HepG2 (cell line): Measurements from ENCODE around the gene KRT10. TPM values are rescaled to one million over a fixed set of nuclear protein-coding genes. Genes with fewer than 3 reads are reported as not detected.

Experiments used
- ATAC-seq: fragments of 200-7000 bp; cut with Tn5 transposase; 3 replicates; pipeline ENCODE4 v1.9.1; 2020; ENCODE audit warnings: mild to moderate bottlenecking, moderate library complexity
- Bru-seq: library from RNA; stranded (reverse); fragments of 400-500 nt; gene quantifications from one replicate; lab custom pipeline; 2021; lab: Mats Ljungman, UMichigan
- BruChase-seq, 2 experiments: library from RNA; stranded (reverse); fragments of 400-500 nt; gene quantifications; one replicate each; lab custom pipeline; 2021; lab: Mats Ljungman, UMichigan
- BruUV-seq: library from RNA; stranded (reverse); fragments of 400-500 nt; replicated peaks from 2 replicates; lab custom pipeline; 2021; lab: Mats Ljungman, UMichigan
- CTCF ChIA-PET: fragments of 300-600 bp; formaldehyde crosslinking; extraction: SDS; loops from one replicate; lab custom pipeline; 2021; ENCODE audit warnings: low total read pairs, inconsistent platforms, low intra/inter-chr PET ratio; lab: Yijun Ruan, JAX
- POLR2A ChIA-PET: fragments of 350-600 bp; sonication (Branson Sonifier 250); formaldehyde crosslinking; loops from one replicate; lab custom pipeline; 2020; ENCODE audit warnings: antibody characterized with exemption, inconsistent platforms; lab: Yijun Ruan, JAX
- DNase-seq: peaks from one replicate; pipeline ENCODE4 v3.0.0-alpha.2; 2015; ENCODE audit warnings: low spot score
- FAIRE-seq: peaks from 3 replicates; lab custom pipeline; 2011; peaks lifted over from hg19 to GRCh38; lab: Jason Lieb, UNC
- H2AFZ ChIP-seq: one replicate; pipeline ENCODE4 v1.6.1; 2011; ENCODE audit warnings: low read length, inconsistent platforms
- H3K27ac ChIP-seq: fragments of 300-600 bp; 3 replicates; pipeline ENCODE4 v1.8.0; 2011; ENCODE audit warnings: mixed run types, mild to moderate bottlenecking, mixed read lengths, low read length, inconsistent platforms; ENCODE audit not compliant: insufficient read depth; ENCODE audit errors: extremely low read length
- H3K27me3 ChIP-seq, 2 experiments: fragments of 200-600 bp in 1 of 2; 2 replicates in 1 of 2; 3 replicates in 1 of 2; pipeline versions ENCODE4 v1.6.0 to v1.8.0; 2011; ENCODE audit warnings: low read length in 2 of 2, mild to moderate bottlenecking in 2 of 2, moderate library complexity in 2 of 2, inconsistent platforms in 1 of 2; ENCODE audit not compliant: insufficient read depth in 2 of 2, control insufficient read depth in 1 of 2
- H3K36me3 ChIP-seq, 2 experiments: fragments of 200-600 bp in 1 of 2; replicated peaks in 1 of 2; 2 replicates in 1 of 2; 3 replicates in 1 of 2; pipeline versions ENCODE4 v1.5.1 to v1.8.0; 2011; ENCODE audit warnings: low read length in 2 of 2, inconsistent platforms in 1 of 2; ENCODE audit not compliant: insufficient read depth in 2 of 2, control insufficient read depth in 1 of 2
- H3K4me1 ChIP-seq: 2 replicates; pipeline ENCODE4 v1.5.1; 2012; ENCODE audit warnings: low read length, inconsistent platforms; ENCODE audit not compliant: insufficient read depth
- H3K4me2 ChIP-seq: 2 replicates; pipeline ENCODE4 v1.6.0; 2011; ENCODE audit warnings: low read depth, low read length, inconsistent platforms
- H3K4me3 ChIP-seq, 3 experiments: fragments of 200-600 bp in 1 of 3; sonication (generic), shearing (Covaris generic) in 1 of 3; replicated peaks in 1 of 3; 2 replicates each; pipeline ENCODE4 v1.5.1; 2011 to 2016; ENCODE audit warnings: low read length in 3 of 3, inconsistent platforms in 2 of 3, low read depth in 2 of 3, mild to moderate bottlenecking in 2 of 3, control low read depth in 1 of 3, mixed read lengths in 1 of 3; ENCODE audit not compliant: insufficient read depth in 1 of 3
- H3K79me2 ChIP-seq: one replicate; pipeline ENCODE4 v1.6.1; 2011; ENCODE audit warnings: low read length, inconsistent platforms; ENCODE audit not compliant: insufficient read depth
- H3K9ac ChIP-seq: 2 replicates; pipeline ENCODE4 v1.6.0; 2011; ENCODE audit warnings: mild to moderate bottlenecking, low read depth, low read length, inconsistent platforms; ENCODE audit not compliant: insufficient read depth
- H3K9me3 ChIP-seq: 2 replicates; pipeline ENCODE4 v1.5.1; 2012; ENCODE audit warnings: mild to moderate bottlenecking, low read length
- H4K20me1 ChIP-seq: 2 replicates; pipeline ENCODE4 v1.6.0; 2011; ENCODE audit warnings: inconsistent platforms, mild to moderate bottlenecking, low read length, moderate library complexity; ENCODE audit not compliant: insufficient read depth
- HDAC2 ChIP-seq: sonication (generic); formaldehyde crosslinking; IDR thresholded peaks from 2 replicates; pipeline ENCODE4 v1.4.0; 2020; ENCODE audit warnings: missing genetic modification reagents
- KIAA2018 ChIP-seq: sonication (generic); formaldehyde crosslinking; IDR thresholded peaks from 2 replicates; pipeline ENCODE4 v1.5.0; 2020; ENCODE audit warnings: mild to moderate bottlenecking, missing genetic modification reagents, borderline replicate concordance
- MAFF ChIP-seq: IDR thresholded peaks from 2 replicates; pipeline ENCODE4 v1.6.1; 2011; ENCODE audit warnings: low read depth, low read length, improper control_type of control experiment
- RAD21 ChIP-seq: fragments of 450-650 bp; formaldehyde crosslinking; IDR thresholded peaks from 2 replicates; pipeline ENCODE4 v1.5.0; 2020; ENCODE audit warnings: mild to moderate bottlenecking
- TAF1 ChIP-seq: sonication (generic); formaldehyde crosslinking; IDR thresholded peaks from 2 replicates; pipeline ENCODE4 v1.4.0; 2020; ENCODE audit warnings: missing genetic modification reagents
- TAF15 ChIP-seq: fragments of 200-400 bp; formaldehyde crosslinking; IDR thresholded peaks from one replicate; pipeline ENCODE4 v1.6.1; 2018; ENCODE audit warnings: mild to moderate bottlenecking, low read depth, low read length; ENCODE audit not compliant: poor library complexity, severe bottlenecking
- ZBTB8A ChIP-seq: sonication (generic); formaldehyde crosslinking; IDR thresholded peaks from 2 replicates; pipeline ENCODE4 v1.4.0; 2020; ENCODE audit warnings: mild to moderate bottlenecking, low read depth, missing genetic modification reagents, borderline replicate concordance
- ZFP36L2 ChIP-seq: sonication (generic); formaldehyde crosslinking; IDR thresholded peaks from 2 replicates; pipeline ENCODE4 v1.4.0; 2020; ENCODE audit warnings: missing genetic modification reagents
- ZMYM2 ChIP-seq: sonication (generic); formaldehyde crosslinking; IDR thresholded peaks from 2 replicates; pipeline ENCODE4 v1.8.0; 2022; ENCODE audit warnings: mild to moderate bottlenecking, missing genetic modification reagents
- ZNF652 ChIP-seq: IDR thresholded peaks from 2 replicates; pipeline ENCODE4 v1.6.1; 2016; ENCODE audit warnings: low read depth, borderline replicate concordance
- ZNF672 ChIP-seq: sonication (generic); formaldehyde crosslinking; IDR thresholded peaks from 2 replicates; pipeline ENCODE4 v1.8.1; 2022; ENCODE audit warnings: missing genetic modification reagents
- WGBS: methylation state at CpG from one replicate; pipeline ENCODE4 v1.1.6; 2017; ENCODE audit warnings: low lambda C conversion rate; 5-methylcytosine and 5-hydroxymethylcytosine counted together
- in situ Hi-C: cut with HindIII; loops from 2 replicates; pipeline ENCODE4 v1.10.0; 2017; ENCODE audit warnings: low pct_unique_long_range_greater_than_20kb; ENCODE audit not compliant: extremely low pct_ligation_motif_present
- intact Hi-C: fragments of 100-400 bp; cut with micrococcal nuclease; formaldehyde crosslinking; loops from one replicate; pipeline ENCODE4 v1.10.0; 2022; ENCODE audit not compliant: unreplicated experiment
- long read RNA-seq, 2 experiments: library from RNA in 1 of 2; library from polyadenylated mRNA in 1 of 2; stranded (forward) in 1 of 2; unstranded in 1 of 2; transcript quantifications; one replicate each; pipeline ENCODE4 v2.0.0, GENCODE V29; 2019 to 2022
- polyA minus RNA-seq, 3 experiments: library from RNA; depleted of rRNA, polyadenylated mRNA; stranded (reverse); fragments of >200 nt; gene quantifications; 2 replicates each; pipeline ENCODE4 v1.2.3, GENCODE V29; 2011; ENCODE audit warnings: low replicate concordance in 1 of 3
- polyA plus RNA-seq, 8 experiments: library from polyadenylated mRNA; depleted of rRNA in 3 of 8; stranded (reverse) in 7 of 8; unstranded in 1 of 8; fragments of >200 nt; fragmentation: Illumina TruSeq in 4 of 8; extraction: Trizol in 4 of 8; gene quantifications; 2 replicates each; pipeline versions ENCODE4 v1.2.1 to v1.2.3, GENCODE V29; 2011 to 2016; ENCODE audit warnings: low read depth in 4 of 8, missing spikeins in 1 of 8, mixed read lengths in 1 of 8; ENCODE audit not compliant: insufficient read depth in 1 of 8
- total RNA-seq, 5 experiments: library from RNA; depleted of rRNA; stranded (reverse); fragments of >200 nt; fragmentation: Illumina TruSeq; extraction: Trizol; gene quantifications; 2 replicates each; pipeline ENCODE4 v1.2.3, GENCODE V29; 2016; ENCODE audit warnings: low read depth in 1 of 5

KRT10 gene
- 25.1 and 25.7 TPM in 2 replicates for total RNA-seq (2016; rRNA removed; fragmentation: Illumina TruSeq; extraction: Trizol)
- total RNA-seq (2016; cell fraction: cytosol; rRNA removed; fragmentation: Illumina TruSeq; extraction: Trizol; ENCODE audit: low read depth) = 41.7 and 51.6 TPM in 2 replicates
- total RNA-seq (2016; cell fraction: insoluble cytoplasmic fraction; rRNA removed; fragmentation: Illumina TruSeq; extraction: Trizol) = 18.1 and 23.6 TPM in 2 replicates
- total RNA-seq (2016; cell fraction: membrane; rRNA removed; fragmentation: Illumina TruSeq; extraction: Trizol) = 45.4 and 53.4 TPM in 2 replicates
- 11.0 and 14.4 TPM in 2 replicates for total RNA-seq (2016; cell fraction: nucleus; rRNA removed; fragmentation: Illumina TruSeq; extraction: Trizol)
- polyA plus RNA-seq (2011; rRNA removed) = 23.0 and 27.5 TPM in 2 replicates
- 12.7 and 15.6 TPM in 2 replicates for polyA plus RNA-seq (2011; cell fraction: cytosol; rRNA removed)
- 3.8 and 4.3 TPM in 2 replicates for polyA plus RNA-seq (2011; cell fraction: nucleus; rRNA removed)
- 43.3 and 55.8 TPM in 2 replicates for polyA plus RNA-seq (2012)
- polyA plus RNA-seq (2016; cell fraction: cytosol; fragmentation: Illumina TruSeq; extraction: Trizol; ENCODE audit: low read depth) = 133 and 205 TPM in 2 replicates
- 41.5 and 58.8 TPM in 2 replicates for polyA plus RNA-seq (2016; cell fraction: insoluble cytoplasmic fraction; fragmentation: Illumina TruSeq; extraction: Trizol; ENCODE audit: low read depth)
- 89.5 and 131 TPM in 2 replicates for polyA plus RNA-seq (2016; cell fraction: membrane; fragmentation: Illumina TruSeq; extraction: Trizol; ENCODE audit: low read depth)
- 41.1 and 42.9 TPM in 2 replicates for polyA plus RNA-seq (2016; cell fraction: nucleus; fragmentation: Illumina TruSeq; extraction: Trizol; ENCODE audit: insufficient read depth, low read depth)
- 0.64 and 16.3 TPM in 2 replicates for polyA minus RNA-seq (2011; rRNA and poly(A)+ RNA removed; ENCODE audit: low replicate concordance)
- polyA minus RNA-seq (2011; cell fraction: cytosol; rRNA and poly(A)+ RNA removed) = 1.8 and 4.3 TPM in 2 replicates
- 2.2 and 3.5 TPM in 2 replicates for polyA minus RNA-seq (2011; cell fraction: nucleus; rRNA and poly(A)+ RNA removed)
- percentile 55 among the genes with signal in this experiment for Bru-seq, nascent RNA
- percentile 79 among the genes with signal in this experiment for BruChase-seq, experiment 1, labeled RNA remaining after a 6-hour chase
- percentile 63 among the genes with signal in this experiment for BruChase-seq, experiment 2, labeled RNA remaining after a 2-hour chase
- long read RNA-seq, experiment 1, transcript KRT10-202 (2 exons, 583 nt) = major isoform, 8 of 92 reads
- long read RNA-seq, experiment 1, partial matches to known transcripts = 84 of 92 reads
- long read RNA-seq, experiment 1, other reads (novel, unspliced or antisense) = 0 of 92 reads
- long read RNA-seq, experiment 2, transcript KRT10-202 (2 exons, 583 nt) = major isoform, 15 of 177 reads
- long read RNA-seq, experiment 2, partial matches to known transcripts = 159 of 177 reads
- long read RNA-seq, experiment 2, other reads (novel, unspliced or antisense) = 3 of 177 reads

- WGBS = 97% methylated on average over 7 of the region's 7 CpGs
- POLR2A ChIA-PET = no interaction called here
- H3K36me3 ChIP-seq = peaks cover 1 to 2% of the 10 kb centered on the region in 2 experiments; a peak in 3 of 5 replicates
- peaks cover 24% of the 10 kb centered on the region for H3K4me1 ChIP-seq
- intact Hi-C loops (no loop called here), in situ Hi-C loops (no loop called here)
- no peaks in the 10 kb centered on the region for H3K9me3 ChIP-seq
- no peak within 1 kb of the TSS for H3K4me2 ChIP-seq
- CTCF ChIA-PET = no interaction called here
- H3K9ac ChIP-seq = no peak within 1 kb of the TSS
- H3K27me3 ChIP-seq = no peaks in the 10 kb centered on the region; a peak in 1 of 5 replicates
- no peak for ATAC-seq
- H3K79me2 ChIP-seq = peaks cover 34% of the 10 kb centered on the region
- H3K27ac ChIP-seq = no peak within 1 kb of the TSS
- no peaks in the 10 kb centered on the region for H4K20me1 ChIP-seq
- no peak for DNase-seq
- no peak for FAIRE-seq
- no peak within 1 kb of the TSS for H2AFZ ChIP-seq
- no peak within 1 kb of the TSS for H3K4me3 ChIP-seq
- no TSS peak for BruUV-seq
- no peak for TF ChIP-seq HDAC2 (CRISPR knock-in tag)
- TF ChIP-seq TAF15 = no peak
- peak; percentile 66 for TF ChIP-seq MAFF
- no peak for TF ChIP-seq RAD21
- no peak for TF ChIP-seq TAF1 (CRISPR knock-in tag)
- TF ChIP-seq ZNF652 (CRISPR knock-in tag) = no peak
- no peak for TF ChIP-seq KIAA2018
- TF ChIP-seq ZFP36L2 = no peak
- no peak for TF ChIP-seq ZBTB8A (CRISPR knock-in tag)
- no peak for TF ChIP-seq ZNF672 (CRISPR knock-in tag)
- no peak for TF ChIP-seq ZMYM2
Measured at GRCh38 chr17:40822132-40822812, at the start of gene KRT10. Gene KRT10 (minus strand): TSS chr17:40822614. CDS start chr17:40822585, 29 bp downstream.
